Hepatocyte (in vitro differentiated cells): ENCODE data around the gene BIN2.

Experiments used
- CTCF ChIP-seq: fragments of 200-600 bp; sonication (generic); IDR thresholded peaks from 2 replicates; pipeline ENCODE4 v1.5.1; 2016; ENCODE audit warnings: antibody characterized with exemption, mild to moderate bottlenecking; ENCODE audit not compliant: poor library complexity
- EZH2 ChIP-seq: fragments of 200-600 bp; sonication (generic); IDR thresholded peaks from 2 replicates; pipeline ENCODE4 v1.6.1; 2016; ENCODE audit warnings: antibody characterized with exemption, mild to moderate bottlenecking, borderline replicate concordance
- EZH2phosphoT487 ChIP-seq: fragments of 200-600 bp; sonication (generic); IDR thresholded peaks from one replicate; pipeline ENCODE4 v1.6.1; 2018; ENCODE audit warnings: antibody characterized with exemption, mild to moderate bottlenecking, low read depth, moderate library complexity; ENCODE audit not compliant: unreplicated experiment, severe bottlenecking

DNA sequence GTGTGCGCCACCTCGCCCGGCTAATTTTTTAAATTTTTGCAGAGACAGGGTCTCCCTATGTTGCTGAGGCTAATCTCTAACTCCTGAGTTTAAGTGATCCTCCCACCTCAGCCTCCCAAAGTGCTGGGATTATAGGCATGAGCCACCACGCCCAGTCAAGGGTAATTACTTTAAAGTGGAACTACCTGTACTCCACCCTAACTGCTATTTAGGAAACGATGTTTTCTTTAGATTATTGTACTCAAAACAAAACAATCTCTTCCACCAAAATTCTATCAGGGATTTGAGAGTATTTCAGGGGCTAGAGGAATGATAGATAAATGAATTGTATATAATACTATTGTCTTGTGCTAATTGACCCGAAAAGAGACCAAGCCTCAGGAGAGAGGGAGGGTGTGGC, 9.6 kb upstream of the BIN2 start:
- TF ChIP-seq CTCF, result no peak
- TF ChIP-seq EZH2, result no peak
- no peak for TF ChIP-seq EZH2phosphoT487
